ENCODE measurements around the gene CEP76.
A peak's percentile ranks its signal among the peaks of the same experiment; 100 is the strongest.

DNA sequence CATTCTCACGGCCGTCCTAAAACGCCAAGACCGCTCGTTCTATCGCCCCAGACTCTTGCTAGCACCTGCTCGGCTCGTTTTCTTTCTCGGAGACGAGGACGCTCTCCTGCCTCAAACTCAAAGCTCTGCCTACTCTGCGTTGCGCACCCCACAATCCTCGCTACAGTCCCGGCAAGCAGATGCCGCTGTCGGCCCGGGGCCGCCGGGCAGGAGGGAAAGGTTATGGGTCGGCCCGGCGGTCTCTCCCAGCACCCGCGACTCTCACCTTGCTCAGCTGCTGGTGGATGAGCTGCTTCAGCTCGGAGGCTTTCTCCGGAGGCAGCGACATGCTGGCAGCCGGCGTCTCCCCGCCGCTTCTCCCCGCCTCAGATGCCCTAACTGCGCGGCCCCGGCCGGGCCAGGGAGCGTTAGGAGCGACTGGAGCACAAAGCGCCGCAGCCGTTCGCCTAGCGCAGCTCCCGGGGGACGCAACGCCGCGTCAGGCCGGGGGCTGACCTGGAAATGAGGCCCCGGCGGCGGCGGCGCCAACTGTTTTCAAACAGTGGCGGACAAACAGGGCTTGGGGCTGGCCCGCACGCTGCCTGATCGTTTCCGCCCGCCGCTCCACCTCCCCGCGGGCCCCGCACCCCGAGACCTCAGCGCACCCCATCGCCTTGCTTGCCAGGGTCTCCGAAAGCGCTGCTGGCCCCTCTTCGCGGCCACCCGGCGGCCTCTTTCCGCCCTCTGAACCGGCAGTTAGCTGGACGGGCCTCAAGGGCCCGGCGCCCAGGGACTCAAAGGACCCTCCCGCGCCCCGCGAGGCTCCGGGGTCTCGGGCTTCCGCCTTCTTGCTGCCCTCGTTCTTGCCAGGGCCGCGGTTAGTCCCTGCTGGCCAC, at the start of gene CEP76, which contains the start of gene PSMG2:
- peak; percentile 79; the same call in 1 of the 2 replicates for TF ChIP-seq POLR2AphosphoS5 (IDR thresholded peaks at IDR 0.05; ENCODE audit: low read depth, low read length)
- peak; percentile 94 for TF ChIP-seq POLR2A (IDR thresholded peaks at IDR 0.05; ENCODE audit: low read depth, low read length)

Data from GM12892 (cell line).